HG02763 (cell line): ENCODE data around the gene MYO7A.

Source experiments
- ATAC-seq: cut with Tn5 transposase; IDR thresholded peaks from one replicate; pipeline ENCODE4 v1.9.1; 2021; ENCODE audit warnings: mild to moderate bottlenecking, moderate library complexity; ENCODE audit not compliant: unreplicated experiment

MYO7A gene

DNA sequence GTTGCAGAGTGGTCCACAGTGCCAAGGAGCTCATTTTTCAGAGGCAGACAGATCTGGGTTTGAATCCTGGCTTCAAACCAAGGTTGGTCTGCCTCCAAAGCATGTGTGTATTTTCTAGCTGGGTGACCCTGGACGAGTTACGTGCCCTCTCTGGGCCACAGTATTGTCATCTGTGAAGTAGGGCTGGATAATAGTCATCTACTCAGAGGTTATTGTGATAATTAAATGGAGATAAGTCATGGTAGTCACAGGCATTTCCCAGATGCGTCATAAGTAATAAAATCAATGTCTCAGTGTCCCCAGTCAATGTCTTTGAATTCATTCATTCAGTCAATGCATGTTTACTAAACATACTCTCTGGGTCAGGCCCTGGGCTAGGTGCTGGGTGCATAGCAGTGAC is 16.8 kb upstream of the MYO7A start:
- ATAC-seq, result no peak

DNA sequence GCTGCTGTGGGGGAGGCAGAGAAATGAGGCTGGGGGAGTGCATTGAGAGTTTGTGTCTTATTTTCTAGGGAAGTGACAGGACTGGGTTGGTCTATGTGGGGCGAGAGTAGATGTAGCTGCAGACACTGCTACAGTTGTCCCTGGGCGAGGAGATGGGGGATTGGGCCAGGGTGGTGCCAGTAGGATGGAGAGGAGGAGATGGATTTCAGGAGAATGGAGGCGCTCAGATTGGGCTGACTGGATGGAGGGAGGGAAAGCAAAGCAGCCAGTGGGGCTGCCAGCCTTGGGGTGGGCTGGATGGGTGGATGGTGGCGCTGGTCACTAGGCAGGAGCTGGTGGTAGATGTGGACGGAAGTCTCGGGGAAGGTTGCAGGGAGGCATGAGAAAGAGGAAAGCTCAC is 16.1 kb upstream of the MYO7A start:
- no peak for ATAC-seq

DNA sequence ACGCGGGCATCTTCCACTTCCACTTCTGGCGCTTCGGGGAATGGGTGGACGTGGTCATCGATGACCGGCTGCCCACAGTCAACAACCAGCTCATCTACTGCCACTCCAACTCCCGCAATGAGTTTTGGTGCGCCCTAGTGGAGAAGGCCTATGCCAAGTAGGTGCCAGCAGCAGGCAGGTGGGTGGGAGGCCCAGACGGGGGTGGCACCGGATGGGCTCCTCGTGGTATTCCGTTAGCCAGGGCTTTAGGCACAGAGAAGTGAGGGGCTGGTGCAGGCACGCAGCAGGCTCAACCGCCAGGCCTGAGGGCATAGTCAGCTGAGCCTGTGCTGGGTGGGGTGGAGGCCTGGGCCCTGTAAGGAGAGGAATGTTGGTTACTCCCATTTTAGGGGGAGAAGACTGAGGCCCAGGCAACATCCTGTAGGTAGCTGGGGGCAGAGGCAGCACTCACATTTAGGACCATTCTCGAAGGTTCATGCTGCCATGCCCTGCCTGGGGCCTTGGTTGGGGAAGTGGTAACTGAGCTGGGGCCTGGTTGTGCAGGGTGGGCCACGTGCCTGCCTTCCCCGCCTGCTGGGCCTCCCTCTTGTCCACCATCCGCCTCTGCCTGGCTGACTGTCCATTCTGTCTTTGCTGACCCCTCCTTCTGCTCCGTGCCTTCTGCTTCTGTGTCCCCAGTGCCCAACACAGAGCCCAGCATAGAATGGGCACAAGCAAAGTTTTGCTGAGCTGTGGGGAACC is 15.2 kb upstream of the MYO7A start:
- ATAC-seq, result no peak

DNA sequence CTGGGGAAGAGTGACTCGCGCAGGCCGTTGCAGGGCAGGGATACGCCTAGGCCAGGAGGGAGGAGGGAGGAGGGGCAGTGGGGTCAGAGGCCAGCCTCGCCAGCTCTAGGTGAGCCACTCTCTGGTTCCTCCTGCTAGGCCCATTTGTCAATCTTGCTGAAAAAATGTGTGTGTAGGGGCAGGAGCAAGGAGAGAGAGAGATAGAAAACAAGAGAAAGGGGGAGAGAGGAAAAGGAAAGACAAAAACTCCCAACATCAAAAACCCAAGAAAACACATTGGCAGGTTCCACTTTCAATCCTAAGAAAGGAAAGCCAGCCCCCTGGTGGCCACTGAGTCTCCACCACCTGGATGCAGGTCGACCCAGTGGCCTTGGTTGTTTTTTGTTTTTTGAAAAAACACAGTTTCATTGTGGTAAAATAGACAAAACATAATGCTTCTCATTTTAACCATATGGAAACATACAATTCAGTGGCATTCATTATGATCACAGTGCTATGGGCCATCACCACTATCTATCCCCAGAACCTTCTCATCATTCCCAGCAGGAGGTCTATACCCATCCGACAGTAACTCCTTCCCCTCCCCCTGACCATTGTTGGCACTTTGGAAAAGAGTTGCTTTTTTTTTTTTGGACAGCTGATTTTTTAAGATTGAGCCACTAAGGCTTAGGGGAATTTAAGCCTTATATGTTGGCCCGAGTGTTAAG is 14.5 kb upstream of the MYO7A start:
- no peak for ATAC-seq

DNA sequence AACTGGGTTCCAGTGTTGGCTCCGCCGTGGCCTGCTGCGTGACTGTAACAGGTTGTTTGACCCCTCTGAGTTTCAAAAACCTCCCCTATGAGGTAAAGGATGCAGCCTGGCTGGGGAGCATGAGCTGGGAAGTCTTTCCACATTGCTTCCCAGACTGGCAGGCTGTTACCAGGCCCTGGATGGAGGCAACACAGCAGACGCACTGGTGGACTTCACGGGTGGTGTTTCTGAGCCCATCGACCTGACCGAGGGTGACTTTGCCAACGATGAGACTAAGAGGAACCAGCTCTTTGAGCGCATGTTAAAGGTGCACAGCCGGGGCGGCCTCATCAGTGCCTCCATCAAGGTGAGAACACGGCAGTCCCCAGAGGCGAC is 14.0 kb upstream of the MYO7A start:
- no peak for ATAC-seq

DNA sequence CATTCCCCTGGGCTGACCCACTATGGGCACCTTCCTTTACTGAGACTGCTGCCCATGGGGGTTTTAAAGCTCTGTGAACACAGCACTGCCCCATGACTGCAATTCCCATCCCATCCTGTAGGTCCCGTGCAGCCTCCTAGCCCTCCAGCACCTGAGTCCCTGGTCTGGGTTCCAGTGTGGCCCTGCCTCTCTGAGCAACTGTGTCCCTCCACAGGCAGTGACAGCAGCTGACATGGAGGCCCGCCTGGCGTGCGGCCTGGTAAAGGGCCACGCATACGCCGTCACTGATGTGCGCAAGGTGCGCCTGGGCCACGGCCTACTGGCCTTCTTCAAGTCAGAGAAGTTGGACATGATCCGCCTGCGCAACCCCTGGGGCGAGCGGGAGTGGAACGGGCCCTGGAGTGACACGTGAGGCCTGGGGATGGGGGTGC is 12.8 kb upstream of the MYO7A start:
- ATAC-seq, result no peak

DNA sequence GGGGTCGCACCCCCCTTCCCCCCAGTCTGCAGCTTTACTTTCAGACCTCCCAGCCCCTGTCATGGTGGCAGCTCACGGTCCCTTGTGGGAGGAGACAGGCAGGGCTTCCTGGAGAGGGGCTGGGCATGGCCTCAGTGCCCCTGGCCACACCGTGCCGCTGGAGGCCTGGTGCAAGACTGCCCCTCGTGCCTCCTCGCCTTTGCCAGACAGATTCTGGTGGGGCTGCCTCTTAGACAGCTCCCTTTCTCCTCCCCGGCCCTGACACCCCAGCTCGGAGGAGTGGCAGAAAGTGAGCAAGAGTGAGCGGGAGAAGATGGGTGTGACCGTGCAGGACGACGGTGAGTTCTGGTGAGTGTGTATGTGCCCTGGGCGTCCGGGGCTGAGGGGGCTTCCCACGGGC is 12.1 kb upstream of the MYO7A start:
- no peak for ATAC-seq

DNA sequence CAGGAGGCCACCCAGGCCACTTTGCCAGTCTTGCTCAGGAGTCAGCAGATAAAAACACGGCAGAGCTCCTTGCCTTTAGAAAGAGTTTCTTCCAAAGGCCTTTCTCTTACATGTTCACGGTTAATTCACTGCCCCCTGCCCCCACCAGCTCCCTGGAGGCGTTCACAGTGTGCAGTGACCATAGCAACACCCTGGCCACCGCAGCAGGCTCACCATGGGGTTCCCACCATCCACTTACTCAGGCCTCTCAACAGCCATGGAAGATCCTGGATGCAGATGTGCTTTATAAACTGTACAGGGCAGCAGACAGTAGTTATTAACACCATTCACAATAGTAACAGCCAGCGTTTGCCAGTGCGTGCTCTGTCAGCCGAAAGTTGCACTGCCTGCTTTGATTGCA is 10.6 kb upstream of the MYO7A start:
- ATAC-seq, result no peak

DNA sequence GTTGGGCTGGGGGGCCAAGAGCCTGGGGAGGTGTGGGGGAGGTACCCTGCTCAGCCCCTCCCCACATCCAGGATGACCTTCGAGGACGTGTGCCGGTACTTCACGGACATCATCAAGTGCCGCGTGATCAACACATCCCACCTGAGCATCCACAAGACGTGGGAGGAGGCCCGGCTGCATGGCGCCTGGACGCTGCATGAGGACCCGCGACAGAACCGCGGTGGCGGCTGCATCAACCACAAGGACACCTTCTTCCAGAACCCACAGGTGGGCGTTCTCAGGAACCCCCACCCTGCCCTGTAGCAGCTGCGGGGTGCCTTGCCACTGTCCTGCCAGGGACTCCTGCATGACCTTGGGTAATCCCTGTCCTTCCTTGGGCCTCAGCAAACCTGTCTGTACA is 10.0 kb upstream of the MYO7A start:
- no peak for ATAC-seq

DNA sequence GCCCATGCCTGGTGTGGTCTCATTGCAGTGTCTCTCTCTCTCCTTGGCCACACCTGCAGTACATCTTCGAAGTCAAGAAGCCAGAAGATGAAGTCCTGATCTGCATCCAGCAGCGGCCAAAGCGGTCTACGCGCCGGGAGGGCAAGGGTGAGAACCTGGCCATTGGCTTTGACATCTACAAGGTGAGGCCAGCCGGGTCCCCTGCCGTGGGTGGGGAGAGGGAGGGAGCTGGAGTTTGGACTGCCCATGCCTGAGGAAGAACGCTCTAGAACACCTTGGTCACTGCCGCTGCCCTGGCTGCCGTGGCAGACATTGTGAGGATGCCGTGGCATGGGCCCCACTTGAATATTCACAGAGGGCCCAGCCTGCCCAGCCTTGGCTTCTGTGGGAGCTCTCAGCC is 9.1 kb upstream of the MYO7A start:
- ATAC-seq, result no peak

DNA sequence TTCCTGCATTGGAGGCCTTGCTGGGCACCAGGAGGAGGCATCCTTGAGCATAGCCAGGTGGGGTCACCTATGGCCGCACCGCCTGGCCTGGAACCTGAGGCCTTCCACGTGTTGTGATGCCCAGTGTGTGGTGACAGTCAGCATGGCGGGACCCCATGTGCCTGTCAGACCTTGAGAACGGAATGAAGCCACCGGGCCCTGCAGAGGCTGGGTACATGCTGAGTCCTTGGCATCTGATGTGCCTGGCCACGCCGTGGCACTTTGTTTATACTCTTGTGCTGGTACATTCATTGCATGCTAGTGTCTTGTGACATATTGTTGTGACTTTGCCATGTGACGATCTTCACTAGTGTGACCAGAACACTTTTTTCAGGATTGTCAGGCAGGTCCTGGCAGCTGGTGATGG is 8.5 kb upstream of the MYO7A start:
- no peak for ATAC-seq

DNA sequence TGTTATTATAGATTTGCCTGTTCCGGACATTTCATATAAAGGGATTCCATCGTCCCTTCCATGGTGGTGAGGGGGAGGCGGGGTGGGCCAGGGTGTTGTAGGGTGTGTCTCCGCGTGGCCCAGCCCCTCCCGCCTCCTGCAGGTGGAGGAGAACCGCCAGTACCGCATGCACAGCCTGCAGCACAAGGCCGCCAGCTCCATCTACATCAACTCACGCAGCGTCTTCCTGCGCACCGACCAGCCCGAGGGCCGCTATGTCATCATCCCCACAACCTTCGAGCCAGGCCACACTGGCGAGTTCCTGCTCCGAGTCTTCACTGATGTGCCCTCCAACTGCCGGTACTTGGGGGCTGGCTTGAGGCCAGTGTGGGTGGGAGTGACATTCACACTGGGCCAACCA is 7.5 kb upstream of the MYO7A start:
- no peak for ATAC-seq

DNA sequence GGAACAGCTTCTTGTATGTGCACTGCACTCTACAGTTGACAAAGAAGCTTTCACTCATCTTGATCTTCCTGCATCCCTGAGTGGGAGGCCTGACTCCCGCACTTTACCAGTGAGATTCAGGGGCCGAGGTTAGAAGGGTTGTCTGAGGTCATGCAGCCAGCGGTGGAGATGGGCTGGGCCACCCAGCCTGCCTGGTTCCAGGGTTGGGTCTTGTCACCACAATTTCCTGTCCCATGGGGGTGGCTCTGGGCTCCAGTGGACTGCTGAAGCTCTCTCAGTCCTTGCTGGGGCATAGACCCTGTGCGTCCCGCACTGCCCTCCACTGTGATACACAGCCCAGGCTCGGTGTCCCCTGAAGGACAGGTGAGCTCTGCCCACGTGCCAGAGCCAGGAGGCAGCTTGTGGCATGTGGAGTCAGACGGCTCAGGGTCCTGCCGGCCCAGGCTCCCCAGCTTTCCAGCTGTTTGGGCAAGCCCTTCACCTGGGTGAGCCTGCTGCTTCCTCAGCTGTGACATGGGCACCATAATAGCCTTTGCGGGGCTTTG is 6.9 kb upstream of the MYO7A start:
- no peak for ATAC-seq

DNA sequence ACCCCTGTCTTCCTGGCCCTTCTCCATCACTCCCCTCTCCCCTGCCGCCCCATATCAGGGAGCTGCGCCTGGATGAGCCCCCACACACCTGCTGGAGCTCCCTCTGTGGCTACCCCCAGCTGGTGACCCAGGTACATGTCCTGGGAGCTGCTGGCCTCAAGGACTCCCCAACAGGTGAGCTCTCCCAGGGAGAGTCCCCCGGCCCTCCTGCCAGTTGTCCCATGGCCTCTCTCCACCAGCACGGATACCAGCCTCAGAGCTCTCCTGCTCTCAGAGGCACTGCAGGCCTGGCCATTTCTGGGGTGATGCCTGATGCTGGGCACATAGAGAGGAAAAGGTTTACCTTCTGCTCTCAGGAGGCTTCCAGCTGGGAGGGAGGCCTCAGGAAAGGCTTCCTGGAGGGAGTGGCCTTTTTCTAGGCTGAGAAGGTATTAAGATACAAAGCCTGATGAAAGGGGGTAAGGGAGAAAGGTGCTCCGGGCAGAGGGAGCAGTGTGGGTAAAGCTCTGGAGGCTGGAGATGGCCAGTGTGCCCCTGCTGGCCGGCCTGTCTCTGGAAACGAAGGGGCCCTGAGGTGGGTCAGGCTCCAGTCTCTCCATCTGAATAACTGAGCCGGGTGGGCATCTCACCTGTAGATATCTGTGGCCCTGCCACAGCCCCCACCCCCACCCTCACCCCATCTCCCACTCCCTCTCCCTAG is 6.0 kb upstream of the MYO7A start:
- no peak for ATAC-seq

DNA sequence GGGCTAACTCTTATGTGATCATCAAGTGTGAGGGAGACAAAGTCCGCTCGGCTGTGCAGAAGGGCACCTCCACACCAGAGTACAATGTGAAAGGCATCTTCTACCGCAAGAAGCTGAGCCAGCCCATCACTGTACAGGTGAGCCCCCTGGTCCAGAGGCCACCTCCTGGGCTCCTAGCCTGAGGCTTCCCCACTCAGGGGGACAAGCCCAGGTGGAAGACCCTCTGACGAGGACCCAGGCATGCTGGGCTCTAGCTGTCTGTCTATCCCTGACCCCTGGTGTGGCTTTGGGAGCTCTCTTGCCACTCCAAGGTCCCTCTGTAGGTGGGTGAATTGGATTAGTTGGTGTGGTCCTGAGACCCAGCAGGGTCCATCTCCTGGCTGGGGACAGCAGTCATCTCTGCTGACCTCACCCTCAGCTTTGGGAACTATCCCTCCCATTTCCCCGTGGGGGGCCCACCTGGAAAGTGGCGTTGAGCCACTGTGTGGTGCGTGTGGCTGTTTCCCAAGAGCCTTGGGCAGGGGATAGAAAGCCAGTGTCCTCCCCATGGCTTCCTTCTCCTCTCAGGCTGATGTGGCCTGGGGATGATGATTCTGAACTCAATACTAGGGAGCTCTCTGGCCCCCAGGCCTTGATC is 5.4 kb upstream of the MYO7A start:
- no peak for ATAC-seq

DNA sequence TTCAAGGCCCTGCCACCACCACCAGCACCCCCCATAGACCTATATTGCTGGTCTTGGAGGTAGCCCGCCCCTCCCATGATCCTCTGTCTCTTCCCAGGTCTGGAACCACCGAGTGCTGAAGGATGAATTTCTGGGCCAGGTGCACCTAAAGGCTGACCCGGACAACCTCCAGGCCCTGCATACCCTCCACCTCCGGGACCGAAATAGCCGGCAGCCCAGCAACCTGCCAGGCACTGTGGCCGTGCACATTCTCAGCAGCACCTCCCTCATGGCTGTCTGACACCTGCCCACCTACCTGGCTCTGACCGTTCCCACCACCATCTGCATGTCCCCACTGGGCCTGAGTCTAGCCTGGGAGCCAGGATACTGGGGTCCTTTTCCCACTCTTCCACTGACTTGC is 4.5 kb upstream of the MYO7A start:
- ATAC-seq, result no peak

DNA sequence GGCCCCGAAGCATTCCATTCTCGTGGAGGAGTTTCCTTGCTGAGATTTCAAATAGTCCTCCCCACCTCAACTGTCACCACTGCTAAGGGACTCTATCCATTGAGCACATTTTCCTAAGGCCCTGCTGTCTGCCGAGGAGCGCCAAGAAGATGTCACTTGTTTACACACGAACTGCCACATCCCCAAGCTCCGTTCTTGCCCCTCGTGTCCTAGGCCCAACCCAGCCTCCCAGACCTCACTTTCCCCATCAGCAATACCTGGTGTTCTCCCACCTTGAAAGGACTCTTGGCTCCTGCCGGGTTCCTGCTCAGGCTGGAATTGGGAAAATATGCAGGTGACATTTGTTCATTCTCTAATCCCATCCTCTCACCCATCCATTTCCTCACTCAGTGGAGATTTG is 4.0 kb upstream of the MYO7A start:
- ATAC-seq, result no peak

DNA sequence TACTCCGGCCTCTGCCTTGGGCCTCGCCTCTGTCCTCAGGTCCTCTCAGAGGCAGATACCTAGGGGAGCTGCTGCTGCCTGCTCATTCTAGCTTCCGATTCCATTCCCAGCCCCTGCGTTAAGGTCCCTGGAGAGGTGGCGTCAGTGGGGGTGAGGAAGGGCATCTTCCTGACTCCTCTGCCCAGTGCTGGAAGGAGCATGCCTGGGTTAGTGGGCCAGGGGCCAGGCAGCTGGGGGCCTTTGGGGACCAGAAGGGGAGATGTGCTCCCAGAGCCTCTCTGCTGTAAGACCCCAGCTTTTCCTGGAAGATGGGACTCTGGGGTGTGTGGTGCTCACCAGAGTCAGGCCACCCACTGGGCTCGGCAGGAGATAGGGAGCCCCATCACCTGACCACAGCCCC is 3.6 kb upstream of the MYO7A start:
- ATAC-seq, result no peak

DNA sequence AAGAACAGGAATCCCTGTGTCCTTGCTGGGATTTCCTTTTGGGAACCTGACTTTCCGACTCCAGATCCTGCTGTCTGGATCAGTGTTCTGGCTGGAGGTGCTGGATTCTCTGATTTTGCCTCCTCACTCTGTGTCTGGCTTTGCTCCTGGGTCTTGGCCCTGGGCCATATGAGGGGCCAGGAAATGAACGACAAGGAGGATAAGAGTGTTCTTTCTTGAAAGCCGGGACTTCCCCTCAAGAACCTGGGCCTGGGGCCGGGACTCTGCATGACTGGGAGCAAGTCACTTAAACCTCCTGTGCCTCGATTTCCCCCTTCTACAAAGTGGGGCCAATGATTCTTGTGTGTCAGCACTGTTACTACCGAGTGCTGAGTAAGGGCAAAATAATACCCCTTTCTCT is 2.9 kb upstream of the MYO7A start:
- no peak for ATAC-seq

DNA sequence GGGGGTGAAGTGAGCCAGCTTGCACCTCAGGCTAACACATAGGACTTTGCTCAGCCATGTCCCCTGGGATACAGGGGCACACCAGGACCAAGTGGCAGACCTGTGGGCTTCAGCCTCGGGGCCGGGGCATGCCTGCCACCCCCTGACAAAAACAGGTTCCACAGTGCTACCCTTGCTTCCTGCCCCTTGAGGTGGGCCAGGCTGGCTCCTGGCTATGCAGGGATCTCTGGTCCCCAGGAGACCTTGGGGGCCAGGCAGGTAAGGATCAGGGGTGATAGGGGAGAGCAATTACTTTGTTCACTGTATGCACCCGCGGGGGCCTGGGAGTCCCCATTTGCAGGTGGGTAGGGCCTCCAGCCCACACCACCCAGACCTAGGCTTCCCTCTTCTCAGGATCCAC is 2.4 kb upstream of the MYO7A start:
- no peak for ATAC-seq

DNA sequence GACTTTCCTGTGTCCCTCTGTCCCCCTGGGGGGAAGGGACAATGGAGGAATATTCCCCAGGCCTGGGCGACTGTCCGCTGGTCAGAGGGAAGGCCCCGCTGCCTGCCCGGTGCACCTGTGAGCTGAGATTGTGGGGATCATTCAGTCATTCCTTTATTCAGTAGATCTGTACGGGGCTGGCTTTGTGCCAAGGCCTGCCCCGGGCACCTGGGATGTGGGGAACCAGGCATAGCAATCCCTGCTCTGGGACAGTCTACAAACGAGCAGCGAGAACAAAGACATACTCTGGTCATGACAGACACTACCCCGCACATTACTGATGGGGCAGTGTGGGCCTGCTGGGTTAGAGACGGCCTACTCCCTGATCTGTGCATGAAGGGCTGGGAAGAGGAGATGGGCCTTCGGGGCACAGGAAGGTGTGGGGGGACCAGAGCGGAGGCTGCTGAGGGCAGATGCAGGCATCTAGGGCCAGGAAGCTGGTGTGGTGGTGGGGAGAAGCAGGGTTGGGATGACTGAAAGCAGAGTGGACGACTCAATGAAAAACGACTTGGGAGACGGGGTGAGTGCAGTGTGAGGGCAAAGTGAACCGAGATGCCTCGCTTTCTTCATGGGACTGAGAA is 1.8 kb upstream of the MYO7A start:
- ATAC-seq, result no peak
